HL-60 (cell line): Measurements from ENCODE around the gene IGFBP7.

Experiments
- GABPA ChIP-seq: IDR thresholded peaks from 2 replicates; pipeline ENCODE4 v1.6.1; 2012; ENCODE audit warnings: low read depth
- POLR2AphosphoS5 ChIP-seq: IDR thresholded peaks from 2 replicates; pipeline ENCODE4 v1.6.1; 2012; ENCODE audit warnings: low read depth
- TF ChIP-seq, protein P1 (sequence below): IDR thresholded peaks from one replicate; pipeline ENCODE4 v1.5.1; 2011; ENCODE audit warnings: low read length, control low read depth, inconsistent platforms; ENCODE audit not compliant: insufficient read depth
- TF ChIP-seq, protein P2 (sequence below): IDR thresholded peaks from 2 replicates; pipeline ENCODE4 v1.6.1; 2012; ENCODE audit warnings: low read depth; ENCODE audit not compliant: insufficient replicate concordance

- TF ChIP-seq POLR2AphosphoS5 (no peak), GABPA (no peak)
- TF ChIP-seq, protein P1, sequence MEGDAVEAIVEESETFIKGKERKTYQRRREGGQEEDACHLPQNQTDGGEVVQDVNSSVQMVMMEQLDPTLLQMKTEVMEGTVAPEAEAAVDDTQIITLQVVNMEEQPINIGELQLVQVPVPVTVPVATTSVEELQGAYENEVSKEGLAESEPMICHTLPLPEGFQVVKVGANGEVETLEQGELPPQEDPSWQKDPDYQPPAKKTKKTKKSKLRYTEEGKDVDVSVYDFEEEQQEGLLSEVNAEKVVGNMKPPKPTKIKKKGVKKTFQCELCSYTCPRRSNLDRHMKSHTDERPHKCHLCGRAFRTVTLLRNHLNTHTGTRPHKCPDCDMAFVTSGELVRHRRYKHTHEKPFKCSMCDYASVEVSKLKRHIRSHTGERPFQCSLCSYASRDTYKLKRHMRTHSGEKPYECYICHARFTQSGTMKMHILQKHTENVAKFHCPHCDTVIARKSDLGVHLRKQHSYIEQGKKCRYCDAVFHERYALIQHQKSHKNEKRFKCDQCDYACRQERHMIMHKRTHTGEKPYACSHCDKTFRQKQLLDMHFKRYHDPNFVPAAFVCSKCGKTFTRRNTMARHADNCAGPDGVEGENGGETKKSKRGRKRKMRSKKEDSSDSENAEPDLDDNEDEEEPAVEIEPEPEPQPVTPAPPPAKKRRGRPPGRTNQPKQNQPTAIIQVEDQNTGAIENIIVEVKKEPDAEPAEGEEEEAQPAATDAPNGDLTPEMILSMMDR: no peak
- TF ChIP-seq, protein P2, sequence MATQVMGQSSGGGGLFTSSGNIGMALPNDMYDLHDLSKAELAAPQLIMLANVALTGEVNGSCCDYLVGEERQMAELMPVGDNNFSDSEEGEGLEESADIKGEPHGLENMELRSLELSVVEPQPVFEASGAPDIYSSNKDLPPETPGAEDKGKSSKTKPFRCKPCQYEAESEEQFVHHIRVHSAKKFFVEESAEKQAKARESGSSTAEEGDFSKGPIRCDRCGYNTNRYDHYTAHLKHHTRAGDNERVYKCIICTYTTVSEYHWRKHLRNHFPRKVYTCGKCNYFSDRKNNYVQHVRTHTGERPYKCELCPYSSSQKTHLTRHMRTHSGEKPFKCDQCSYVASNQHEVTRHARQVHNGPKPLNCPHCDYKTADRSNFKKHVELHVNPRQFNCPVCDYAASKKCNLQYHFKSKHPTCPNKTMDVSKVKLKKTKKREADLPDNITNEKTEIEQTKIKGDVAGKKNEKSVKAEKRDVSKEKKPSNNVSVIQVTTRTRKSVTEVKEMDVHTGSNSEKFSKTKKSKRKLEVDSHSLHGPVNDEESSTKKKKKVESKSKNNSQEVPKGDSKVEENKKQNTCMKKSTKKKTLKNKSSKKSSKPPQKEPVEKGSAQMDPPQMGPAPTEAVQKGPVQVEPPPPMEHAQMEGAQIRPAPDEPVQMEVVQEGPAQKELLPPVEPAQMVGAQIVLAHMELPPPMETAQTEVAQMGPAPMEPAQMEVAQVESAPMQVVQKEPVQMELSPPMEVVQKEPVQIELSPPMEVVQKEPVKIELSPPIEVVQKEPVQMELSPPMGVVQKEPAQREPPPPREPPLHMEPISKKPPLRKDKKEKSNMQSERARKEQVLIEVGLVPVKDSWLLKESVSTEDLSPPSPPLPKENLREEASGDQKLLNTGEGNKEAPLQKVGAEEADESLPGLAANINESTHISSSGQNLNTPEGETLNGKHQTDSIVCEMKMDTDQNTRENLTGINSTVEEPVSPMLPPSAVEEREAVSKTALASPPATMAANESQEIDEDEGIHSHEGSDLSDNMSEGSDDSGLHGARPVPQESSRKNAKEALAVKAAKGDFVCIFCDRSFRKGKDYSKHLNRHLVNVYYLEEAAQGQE: no peak
Observed at GRCh38 chr4:57094832-57095223, 15.4 kb downstream of the IGFBP7 start.
